HG02943 (cell line): Measurements from ENCODE around the gene CROT.
"Not testable (repeated sequence)": the region's sequence is repeated elsewhere in the genome, so short reads cannot be mapped to it uniquely, and the experiment has no call there.

Experiments used
- ATAC-seq: cut with Tn5 transposase; IDR thresholded peaks from one replicate; pipeline ENCODE4 v1.9.1; 2021; ENCODE audit warnings: mild to moderate bottlenecking, low read depth, moderate library complexity; ENCODE audit not compliant: unreplicated experiment

The CROT gene, protein sequence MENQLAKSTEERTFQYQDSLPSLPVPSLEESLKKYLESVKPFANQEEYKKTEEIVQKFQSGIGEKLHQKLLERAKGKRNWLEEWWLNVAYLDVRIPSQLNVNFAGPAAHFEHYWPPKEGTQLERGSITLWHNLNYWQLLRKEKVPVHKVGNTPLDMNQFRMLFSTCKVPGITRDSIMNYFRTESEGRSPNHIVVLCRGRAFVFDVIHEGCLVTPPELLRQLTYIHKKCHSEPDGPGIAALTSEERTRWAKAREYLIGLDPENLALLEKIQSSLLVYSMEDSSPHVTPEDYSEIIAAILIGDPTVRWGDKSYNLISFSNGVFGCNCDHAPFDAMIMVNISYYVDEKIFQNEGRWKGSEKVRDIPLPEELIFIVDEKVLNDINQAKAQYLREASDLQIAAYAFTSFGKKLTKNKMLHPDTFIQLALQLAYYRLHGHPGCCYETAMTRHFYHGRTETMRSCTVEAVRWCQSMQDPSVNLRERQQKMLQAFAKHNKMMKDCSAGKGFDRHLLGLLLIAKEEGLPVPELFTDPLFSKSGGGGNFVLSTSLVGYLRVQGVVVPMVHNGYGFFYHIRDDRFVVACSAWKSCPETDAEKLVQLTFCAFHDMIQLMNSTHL

DNA sequence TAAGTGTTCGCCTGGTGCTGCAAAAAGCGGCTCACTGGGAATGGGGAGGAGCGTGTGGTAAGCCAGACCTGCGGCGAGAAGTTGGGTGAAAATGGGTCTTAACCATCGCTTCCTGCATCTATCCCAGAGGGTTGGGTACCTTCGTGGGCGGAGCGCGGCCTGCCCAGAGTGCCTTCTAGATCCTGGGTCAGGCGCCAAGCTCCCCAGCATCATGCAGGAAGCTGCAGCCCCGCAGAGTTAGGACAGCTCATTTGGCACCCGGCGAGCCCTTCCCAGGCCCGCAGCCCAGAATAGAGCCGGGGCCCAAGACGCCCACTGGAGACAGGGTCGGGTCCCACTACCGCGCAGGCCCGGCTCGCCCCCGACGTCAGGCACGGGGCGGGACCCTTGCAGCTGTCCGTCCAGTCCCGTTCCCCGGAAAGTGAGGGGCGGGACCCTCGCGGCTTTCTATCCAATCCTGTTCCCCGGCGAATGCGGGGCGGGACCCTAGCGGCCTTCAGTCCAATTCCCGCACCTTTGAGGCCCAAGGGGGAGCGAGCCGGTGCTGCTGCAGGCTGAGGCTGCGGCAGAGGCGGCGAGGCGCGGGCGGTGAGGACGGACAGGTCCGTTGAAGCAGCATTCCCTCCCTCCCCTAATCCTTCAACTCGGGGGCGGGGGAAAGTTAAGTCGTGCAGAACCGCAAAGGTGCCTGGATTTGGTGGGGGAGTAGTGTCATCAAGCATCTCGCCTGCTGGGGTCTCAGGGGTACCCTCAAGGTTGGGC lies at the start of gene CROT:
TSS of gene CROT (plus strand) at position 499 of the 762 bp plus-strand sequence. CDS start 3,405 bp downstream, outside the sequence.
- ATAC-seq, result peak; percentile 98

DNA sequence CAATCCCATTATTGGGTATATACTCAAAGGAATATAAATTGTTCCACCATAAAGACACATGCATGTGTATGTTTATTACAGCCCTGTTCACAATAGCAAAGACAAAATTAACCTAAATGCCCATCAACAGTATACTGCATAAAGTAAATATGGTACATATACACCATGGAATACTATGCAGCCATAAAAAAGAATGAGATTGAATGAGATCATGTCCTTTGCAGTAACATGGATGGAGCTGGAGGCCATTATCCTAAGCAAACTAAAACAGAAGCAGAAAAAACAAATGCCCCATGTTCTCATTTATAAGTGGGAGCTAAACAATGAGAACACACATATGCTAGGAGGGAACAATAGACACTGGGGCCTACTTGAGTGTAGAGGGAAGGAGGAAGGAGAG lies 44.7 kb upstream of the CROT start:
- ATAC-seq, result no peak

DNA sequence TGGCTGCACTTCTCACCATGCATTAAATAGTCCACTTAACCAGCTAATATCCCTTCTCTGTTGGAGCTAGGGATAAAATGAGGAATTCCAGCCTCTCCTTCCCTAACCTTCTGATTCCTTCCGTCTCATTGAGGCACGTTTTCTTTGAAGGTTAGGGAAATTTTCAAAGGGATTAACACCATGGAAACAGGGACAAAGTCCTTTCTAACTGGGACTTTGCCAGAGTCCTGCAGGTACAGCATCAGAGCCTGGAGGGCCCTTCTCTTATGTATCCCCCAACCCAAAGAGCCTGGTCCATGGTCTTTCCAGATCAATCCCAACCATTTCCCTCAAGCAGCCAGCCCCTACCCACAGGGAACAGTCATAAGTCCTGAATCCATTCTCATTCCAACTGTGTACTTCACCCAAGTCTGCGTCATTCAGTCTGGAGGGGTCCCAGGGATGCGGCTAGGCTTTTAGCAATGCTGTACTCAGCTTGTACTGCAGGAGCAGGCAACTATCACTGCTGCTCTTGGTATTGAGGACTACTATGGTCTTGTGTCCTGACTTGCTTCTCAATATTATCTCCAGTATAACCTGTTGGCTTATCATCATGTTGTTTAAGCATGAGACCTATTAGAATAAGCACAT lies 34.6 kb upstream of the CROT start:
- ATAC-seq, result no peak

DNA sequence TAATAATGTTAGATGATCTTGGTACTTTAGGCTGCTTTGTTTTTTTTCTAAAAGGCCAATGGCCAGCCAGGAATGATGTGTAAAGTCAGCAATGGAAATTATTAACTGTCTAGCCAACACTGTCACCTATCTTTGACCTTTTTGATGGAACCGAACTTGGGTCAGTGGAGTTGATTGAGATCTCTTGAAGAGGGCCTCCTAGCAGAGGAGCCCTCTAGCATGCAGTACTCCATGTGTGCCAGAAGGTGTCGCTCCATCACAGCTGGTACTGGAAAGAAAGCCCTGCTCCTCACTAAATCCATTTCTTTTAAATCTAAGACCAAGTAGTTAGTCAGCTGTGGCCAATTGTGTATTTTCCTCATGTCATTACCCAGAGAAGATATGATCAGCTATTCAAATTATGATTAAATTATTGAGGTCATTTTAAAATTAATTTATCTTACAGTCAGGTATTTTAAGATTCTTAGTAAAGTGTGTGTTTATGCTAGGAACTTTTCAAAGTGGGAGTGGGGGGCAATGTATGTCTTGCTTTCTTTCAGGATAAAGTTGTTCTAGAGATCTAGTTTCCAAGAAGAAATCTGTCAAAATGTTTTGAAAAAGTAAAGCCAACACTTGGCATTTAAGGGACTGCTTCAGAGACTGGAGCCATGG lies 33.1 kb upstream of the CROT start:
- peak; percentile 60 for ATAC-seq

DNA sequence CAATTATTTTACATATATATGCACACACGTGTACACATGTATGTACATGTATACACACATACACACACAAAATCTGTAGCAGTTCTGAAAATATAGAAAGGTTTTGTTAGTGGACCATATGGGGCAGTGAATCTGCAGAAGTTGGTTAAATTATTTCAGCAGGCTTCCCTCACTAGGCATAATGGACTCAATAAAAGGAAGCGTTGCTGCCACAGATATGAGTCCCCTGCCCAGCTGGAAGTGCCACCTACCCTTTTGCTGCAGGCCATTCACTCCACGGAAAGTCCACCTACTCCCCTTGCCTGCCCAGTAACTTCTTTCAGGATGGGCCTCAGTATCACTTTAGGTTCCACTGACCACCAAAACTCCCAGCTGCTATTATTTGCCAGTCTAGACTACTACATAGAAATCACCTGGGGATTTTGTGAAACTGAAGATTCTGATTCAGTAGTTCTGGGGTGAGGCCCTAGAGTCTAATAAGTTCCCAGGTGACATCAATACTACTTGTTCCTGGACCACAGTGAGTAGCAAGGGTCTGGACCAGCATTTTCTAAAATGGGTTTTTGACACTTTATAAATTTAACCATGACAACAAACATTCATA lies 29.3 kb upstream of the CROT start:
- ATAC-seq, result peak; percentile 74

DNA sequence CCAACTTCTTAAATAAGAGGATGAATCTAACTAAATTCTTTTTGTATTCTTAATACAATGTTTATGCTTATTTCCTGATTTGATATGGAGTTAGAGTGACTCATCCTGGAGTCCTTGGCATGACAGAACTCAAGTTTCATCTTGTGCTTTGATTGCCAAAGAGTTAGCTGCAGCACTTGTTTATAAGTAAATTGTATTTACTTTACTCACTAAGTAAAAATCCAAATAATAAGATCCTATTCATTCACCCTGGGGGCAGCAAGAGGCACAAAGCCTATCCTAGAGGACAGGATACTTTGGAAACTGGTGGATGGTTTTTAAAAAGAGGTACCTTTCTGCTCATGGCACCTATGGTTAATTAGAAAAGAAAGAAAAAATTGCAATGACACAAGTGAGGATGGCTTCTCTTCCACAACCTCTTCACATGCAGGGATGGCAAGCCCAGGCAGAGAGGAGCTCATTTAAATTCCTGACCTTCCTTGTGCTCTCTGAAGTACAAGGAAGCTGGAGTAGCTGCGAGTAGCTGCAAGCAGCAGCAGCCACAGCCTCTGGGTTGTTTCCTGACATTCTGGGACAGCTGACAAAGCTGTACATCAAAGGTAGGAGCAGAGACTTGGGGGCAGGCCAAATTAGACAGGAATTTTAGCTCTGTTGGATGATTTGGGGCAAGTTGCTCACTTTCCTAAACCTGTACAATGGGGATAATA lies 28.5 kb upstream of the CROT start:
- no peak for ATAC-seq

DNA sequence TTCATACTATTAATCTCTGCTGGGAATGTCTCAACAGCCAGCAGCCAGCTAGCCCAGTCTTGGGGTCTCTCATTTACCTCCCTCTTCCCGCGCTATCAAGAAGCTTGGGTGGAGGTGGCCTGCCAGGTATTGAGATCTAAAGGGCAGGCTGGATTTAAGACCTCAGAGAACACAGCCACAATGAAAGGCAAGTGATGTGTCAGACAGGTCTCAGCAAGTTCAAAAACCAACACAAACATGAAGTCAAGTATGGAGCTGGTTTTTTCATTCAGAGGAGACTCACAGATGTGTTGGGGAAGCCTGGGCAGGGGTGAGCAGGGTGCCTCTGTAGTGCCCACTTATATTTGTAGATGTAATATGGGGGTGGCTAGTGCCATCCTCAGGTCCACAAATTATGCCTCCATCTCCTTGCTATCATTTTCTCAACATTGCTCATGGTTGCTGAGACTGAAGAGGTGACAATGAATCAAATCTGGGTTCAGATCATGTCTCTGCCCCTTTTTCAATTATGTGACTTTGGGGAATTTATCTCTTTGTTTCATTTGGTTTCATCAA lies 27.7 kb upstream of the CROT start:
- no peak for ATAC-seq

DNA sequence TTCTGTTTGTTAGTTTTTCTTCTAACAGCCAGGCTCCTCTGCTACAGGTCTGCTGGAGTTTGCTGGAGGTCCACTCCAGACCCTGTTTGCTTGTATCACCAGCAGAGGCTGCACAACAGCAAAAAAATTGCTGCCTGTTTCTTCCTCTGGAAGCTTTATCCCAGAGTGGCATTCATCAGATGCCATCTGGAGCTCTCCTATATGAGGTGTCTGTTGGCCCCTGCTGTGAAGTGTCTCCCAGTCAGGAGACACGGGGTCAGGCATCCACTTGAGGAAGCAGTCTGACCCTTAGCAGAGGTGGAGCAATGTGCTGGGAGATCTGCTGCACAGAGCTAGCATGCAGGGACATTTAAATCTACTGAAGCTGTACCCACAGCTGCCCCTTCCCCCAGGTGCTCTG lies 26.7 kb upstream of the CROT start:
- ATAC-seq, result no peak

DNA sequence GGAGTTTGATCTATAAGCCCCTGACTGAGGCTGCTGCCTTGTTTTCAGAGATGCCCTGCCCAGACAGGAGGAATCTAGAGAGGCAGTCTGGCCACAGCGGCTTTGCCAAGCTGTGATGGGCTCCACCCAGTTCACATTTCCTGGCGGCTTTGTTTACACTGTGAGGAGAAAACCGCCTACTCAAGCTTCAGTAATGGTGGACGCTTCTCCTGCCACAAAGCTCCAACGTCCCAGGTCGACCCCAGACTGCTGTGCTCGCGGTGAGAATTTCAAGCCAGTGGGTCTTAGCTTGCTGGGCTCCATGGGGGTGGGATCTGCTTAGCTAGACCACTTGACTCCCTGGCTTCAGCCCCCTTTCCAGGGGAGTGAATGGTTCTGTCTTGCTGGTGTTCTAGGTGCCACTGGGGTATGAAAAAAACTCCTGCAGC lies 26.3 kb upstream of the CROT start:
- ATAC-seq, result not testable (repeated sequence)

DNA sequence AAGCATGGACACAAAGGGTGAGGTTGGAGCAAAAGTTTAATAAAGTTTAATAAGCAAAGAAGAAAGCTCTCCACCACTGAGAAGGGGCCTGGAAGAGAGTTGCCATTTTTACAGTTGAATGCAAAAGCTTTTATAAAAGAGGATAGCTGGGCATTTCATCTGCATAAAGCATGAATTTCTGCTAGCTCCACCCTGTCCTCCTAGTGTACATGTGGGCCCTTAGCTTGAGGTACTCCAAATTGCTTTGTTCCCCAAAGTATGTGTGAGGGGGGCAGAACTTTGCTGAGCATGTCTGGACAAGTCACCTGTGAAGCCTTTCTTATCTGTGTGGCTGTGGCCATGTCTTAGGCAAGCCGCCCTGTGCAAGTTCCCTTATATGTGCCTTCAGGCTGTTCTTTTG lies 22.6 kb upstream of the CROT start:
- ATAC-seq, result no peak

DNA sequence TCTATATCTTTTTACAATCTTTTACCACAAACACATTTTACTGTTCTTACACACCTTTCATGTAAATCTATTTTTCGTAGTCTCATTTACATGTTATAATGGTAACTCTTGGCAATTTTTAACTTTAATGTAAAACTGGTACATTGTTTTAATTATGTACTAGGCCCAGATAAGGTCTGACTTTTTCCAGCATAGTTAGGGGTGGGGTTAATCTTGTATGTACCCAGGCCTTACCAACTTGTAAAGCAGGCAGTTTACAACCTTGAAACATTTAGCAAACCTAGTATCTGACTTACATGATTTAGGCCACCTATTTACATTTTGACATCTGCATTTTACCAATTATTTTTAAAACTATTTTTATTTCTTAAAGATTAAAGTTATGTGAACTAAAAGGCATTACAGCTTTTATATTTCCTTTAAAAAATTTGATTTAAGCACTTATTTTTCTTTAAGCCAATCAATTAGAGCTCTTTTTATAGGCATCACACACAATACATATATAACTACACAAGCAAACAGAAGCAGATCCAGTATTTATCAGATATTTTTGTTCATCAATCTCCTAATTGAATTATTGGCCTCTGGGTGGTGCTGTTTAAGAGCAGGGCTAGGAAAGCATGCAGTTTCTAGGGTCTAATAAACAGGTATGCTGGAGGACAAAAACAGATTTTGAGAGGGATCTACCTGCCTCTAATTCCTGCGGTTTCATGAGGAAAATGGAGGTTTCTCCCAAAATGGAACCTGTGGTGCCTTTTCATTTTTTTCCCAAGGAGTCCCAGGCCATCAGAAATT lies 19.7 kb upstream of the CROT start:
- ATAC-seq, result no peak

DNA sequence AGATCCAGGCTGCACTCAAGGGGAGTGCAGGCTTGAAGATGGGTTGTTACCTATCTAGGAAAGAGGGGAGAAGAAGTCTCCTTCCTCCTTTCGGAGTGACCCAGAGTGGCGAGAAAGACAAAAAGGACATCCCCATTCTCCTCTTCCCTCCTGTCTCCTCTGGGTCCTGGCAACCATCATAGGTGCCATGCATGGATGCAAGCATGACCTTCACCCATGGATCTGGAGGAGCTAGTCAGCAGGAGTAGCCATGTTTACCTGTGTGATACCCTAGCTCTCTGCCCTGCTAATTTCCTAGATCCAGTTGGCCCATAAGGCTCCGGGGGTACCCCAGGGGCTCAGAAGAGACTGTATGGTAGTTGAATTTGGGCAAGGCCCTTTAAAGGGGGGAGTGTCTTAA lies 17.2 kb upstream of the CROT start:
- no peak for ATAC-seq

DNA sequence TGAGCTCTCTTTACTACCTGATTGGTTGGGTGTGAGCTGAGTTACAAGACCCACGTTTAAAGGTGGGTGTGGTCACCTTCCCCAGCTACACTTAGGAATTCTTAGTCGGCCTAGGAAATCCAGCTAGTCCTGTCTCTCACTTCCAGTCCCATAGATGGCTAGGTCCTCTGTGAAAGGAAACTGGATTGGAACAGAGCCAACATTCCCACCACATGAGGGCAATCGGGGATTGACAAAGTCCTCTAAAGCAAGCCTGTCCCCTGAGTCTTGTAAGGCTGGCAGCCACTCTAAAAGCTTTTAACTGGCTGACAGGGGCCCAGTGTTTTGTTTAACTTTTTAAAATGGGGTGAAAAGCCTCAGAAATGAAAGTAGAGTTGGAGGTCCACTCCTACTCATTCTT lies 15.1 kb upstream of the CROT start:
- no peak for ATAC-seq

DNA sequence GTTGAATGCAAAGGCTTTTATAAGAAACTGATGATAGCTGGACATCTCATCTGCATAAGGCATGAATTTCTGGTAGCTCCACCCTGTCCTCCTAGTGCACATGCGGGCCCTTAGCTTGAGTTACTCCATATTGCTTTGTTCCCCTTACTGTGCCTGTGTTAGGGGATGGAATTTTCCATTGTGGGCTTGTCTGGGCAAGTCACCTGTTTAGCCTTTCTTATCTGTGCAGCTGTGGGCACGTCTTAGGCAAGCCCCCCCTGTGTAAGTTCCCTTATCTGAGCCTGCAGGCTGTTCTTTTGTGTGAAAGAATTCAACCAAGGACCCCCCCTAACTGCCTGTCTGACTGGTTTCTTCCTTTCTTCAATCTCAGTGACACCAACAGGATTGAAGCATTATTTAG lies 14.5 kb upstream of the CROT start:
- ATAC-seq, result no peak

DNA sequence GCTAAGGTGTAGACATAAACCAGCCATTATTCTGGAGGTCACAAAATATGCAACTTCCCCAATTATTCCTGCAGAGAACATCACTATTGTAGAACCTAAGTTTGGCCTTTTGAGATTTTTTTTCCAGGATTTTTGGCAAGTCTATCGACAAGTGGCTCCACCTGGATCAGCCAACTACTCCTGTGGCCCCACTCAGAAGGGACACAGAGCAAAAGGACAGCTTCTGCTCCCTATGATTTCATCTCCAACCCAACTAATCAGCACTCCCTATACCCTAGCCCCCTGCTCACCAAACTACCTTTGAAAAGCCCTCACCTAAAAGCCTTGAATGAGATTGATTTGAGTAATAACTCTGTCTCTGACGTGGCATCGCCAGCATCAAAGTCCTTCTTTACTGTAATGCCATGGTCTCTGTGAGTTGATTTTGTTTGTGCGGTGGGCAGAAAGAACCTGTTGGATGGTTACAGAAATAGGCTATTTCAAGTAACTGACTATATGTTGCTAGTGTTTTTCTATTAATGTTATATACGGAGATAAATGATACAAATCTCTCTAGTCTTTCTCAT lies 13.7 kb upstream of the CROT start:
- ATAC-seq, result no peak

DNA sequence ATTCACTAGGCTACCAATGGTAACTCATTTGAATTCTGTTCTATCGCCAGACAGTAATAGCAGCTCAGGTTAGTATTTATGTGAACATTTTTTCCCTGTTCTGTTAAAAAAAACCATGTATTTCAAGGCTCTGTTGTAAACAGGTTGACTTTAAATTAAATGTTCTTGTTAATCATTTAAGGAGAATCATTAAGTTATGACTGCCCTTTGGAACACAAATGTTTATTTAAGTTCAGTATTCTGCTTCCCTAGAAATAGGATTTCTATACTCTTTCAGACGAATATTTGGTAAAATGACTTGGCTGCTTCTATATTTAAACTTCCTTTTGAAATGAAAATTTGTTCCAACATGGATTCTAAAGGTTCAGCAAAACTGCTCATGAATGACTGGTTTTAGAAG lies 13.1 kb upstream of the CROT start:
- ATAC-seq, result no peak

DNA sequence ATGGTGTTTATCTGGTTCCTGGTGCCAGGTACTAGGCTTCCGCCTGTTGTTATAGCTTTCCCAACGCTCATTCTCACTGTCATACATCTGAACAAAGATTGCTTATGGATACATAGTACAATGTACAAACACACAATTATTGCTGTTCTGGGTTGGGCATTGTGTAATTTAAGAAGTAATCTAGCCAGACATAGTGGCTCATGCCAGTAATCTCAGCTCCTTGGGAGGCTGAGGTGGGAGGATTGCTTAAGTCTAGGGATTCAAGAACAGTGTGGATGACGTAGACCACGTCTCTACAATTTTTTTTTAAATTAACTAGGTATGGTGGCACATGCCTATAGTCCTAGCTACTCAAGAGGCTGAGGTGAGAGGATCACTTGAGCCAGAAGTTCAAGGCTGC lies 9.3 kb upstream of the CROT start:
- no peak for ATAC-seq

DNA sequence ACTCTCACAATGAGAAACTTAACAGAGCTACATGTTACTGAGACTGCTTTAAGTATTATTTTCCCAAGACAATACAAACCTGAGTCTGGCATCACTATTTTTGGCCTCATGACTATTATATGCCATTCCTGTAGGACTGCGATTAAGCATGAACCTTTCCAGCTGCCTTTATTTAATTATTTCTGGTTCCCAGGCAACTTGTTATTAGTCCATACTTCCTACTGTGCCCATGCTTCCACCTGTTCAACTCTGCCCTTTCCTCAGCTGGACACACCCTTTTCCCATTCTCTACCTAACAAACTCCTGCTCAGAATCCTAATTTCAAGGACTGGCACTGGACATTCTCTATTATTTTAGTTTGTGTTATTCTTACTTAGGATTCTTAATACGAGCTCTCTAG lies 8.1 kb upstream of the CROT start:
- no peak for ATAC-seq
